GM10266 (cell line): ENCODE data around the gene NPHS2.
"Not testable (repeated sequence)": the region's sequence is repeated elsewhere in the genome, so short reads cannot be mapped to it uniquely, and the experiment has no call there.

Source experiments
- DNase-seq: peaks from one replicate; pipeline ENCODE4 v3.0.0; 2012; ENCODE audit errors: extremely low spot score
- CTCF ChIP-seq: IDR thresholded peaks from 2 replicates; pipeline ENCODE4 v1.5.1; 2012; ENCODE audit warnings: mild to moderate bottlenecking, low read depth; ENCODE audit not compliant: control insufficient read depth, insufficient read depth; ENCODE audit errors: missing control alignments

NPHS2 gene

GRCh38 chr1:179541774-179542173 is 34.0 kb downstream of the NPHS2 start:
- TF ChIP-seq CTCF, result no peak
- DNase-seq, result no peak

- no peak for TF ChIP-seq CTCF
- DNase-seq, result no peak
These were observed 45.4 kb downstream of the NPHS2 start for GRCh38 chr1:179530352-179530751.

GRCh38 chr1:179529482-179530195 is 46.1 kb downstream of the NPHS2 start:
- TF ChIP-seq CTCF, result no peak
- DNase-seq, result no peak

- DNase-seq, result not testable (repeated sequence)
These were observed 57.2 kb downstream of the NPHS2 start for GRCh38 chr1:179518544-179518943.

- no peak for TF ChIP-seq CTCF
- no peak for DNase-seq
These were observed 58.6 kb downstream of the NPHS2 start for GRCh38 chr1:179516976-179517705.

- no peak for DNase-seq
- no peak for TF ChIP-seq CTCF
These were observed 65.7 kb downstream of the NPHS2 start for GRCh38 chr1:179510038-179510437.

- TF ChIP-seq CTCF, result no peak
- no peak for DNase-seq
These were observed 66.4 kb downstream of the NPHS2 start for GRCh38 chr1:179509384-179509783.
